H9 (cell line): ENCODE data around the gene PLK3. TPM values are rescaled to one million over a fixed set of nuclear protein-coding genes. Genes with fewer than 3 reads are reported as not detected.

Experiments
- DNase-seq: peaks from one replicate; pipeline ENCODE4 v3.0.0-alpha.2; 2017
- H2AFZ ChIP-seq: one replicate; pipeline ENCODE4 v1.6.1; 2013; ENCODE audit warnings: mild to moderate bottlenecking, low read length, control low read depth, moderate library complexity
- H2AK5ac ChIP-seq: 2 replicates; pipeline ENCODE4 v1.6.1; 2013; ENCODE audit warnings: low read length, control low read depth, mixed read lengths; ENCODE audit not compliant: insufficient read length
- H2BK120ac ChIP-seq: one replicate; pipeline ENCODE4 v1.6.1; 2013; ENCODE audit warnings: low read depth, mild to moderate bottlenecking, low read length, control low read depth, inconsistent platforms; ENCODE audit not compliant: poor library complexity, severe bottlenecking
- H2BK12ac ChIP-seq: 2 replicates; pipeline ENCODE4 v1.6.1; 2013; ENCODE audit warnings: low read length, control low read depth, mixed read lengths, low read depth; ENCODE audit not compliant: insufficient read length
- H2BK15ac ChIP-seq: 2 replicates; pipeline ENCODE4 v1.6.1; 2013; ENCODE audit warnings: low read depth, low read length, control low read depth
- H2BK20ac ChIP-seq: one replicate; pipeline ENCODE4 v1.6.1; 2013; ENCODE audit warnings: low read depth, mild to moderate bottlenecking, low read length, control low read depth, inconsistent platforms; ENCODE audit not compliant: poor library complexity, severe bottlenecking
- H2BK5ac ChIP-seq: 2 replicates; pipeline ENCODE4 v1.6.1; 2013; ENCODE audit warnings: low read length, control low read depth, mixed read lengths; ENCODE audit not compliant: insufficient read length
- H3K14ac ChIP-seq: 2 replicates; pipeline ENCODE4 v1.6.1; 2013; ENCODE audit warnings: low read length, control low read depth; ENCODE audit not compliant: insufficient read depth
- H3K18ac ChIP-seq: 2 replicates; pipeline ENCODE4 v1.6.1; 2013; ENCODE audit warnings: low read depth, mild to moderate bottlenecking, mixed read lengths, low read length, control low read depth; ENCODE audit not compliant: insufficient read length
- H3K23ac ChIP-seq: 2 replicates; pipeline ENCODE4 v1.6.1; 2013; ENCODE audit warnings: low read length, control low read depth, mixed read lengths, low read depth; ENCODE audit not compliant: insufficient read length
- H3K23me2 ChIP-seq: 2 replicates; pipeline ENCODE4 v1.6.1; 2013; ENCODE audit warnings: low read depth, mild to moderate bottlenecking, mixed read lengths, low read length, control low read depth; ENCODE audit not compliant: insufficient read length, poor library complexity, severe bottlenecking
- H3K27ac ChIP-seq: 2 replicates; pipeline ENCODE4 v1.5.1; 2013; ENCODE audit warnings: low read length, control low read depth, mixed read lengths, low read depth; ENCODE audit not compliant: insufficient read length
- H3K27me3 ChIP-seq: 2 replicates; pipeline ENCODE4 v1.6.1; 2013; ENCODE audit warnings: low read length, control low read depth, inconsistent platforms; ENCODE audit not compliant: insufficient read depth
- H3K4ac ChIP-seq: 2 replicates; pipeline ENCODE4 v1.6.1; 2013; ENCODE audit warnings: low read depth, mild to moderate bottlenecking, control low read depth, inconsistent platforms, low read length, moderate library complexity
- H3K4me1 ChIP-seq: 2 replicates; pipeline ENCODE4 v1.6.1; 2013; ENCODE audit warnings: low read length, control low read depth, inconsistent platforms; ENCODE audit not compliant: insufficient read depth
- H3K4me2 ChIP-seq: 2 replicates; pipeline ENCODE4 v1.6.1; 2013; ENCODE audit warnings: low read length, control low read depth, mixed read lengths; ENCODE audit not compliant: insufficient read length, insufficient read depth
- H3K56ac ChIP-seq: 2 replicates; pipeline ENCODE4 v1.6.1; 2013; ENCODE audit warnings: low read depth, mild to moderate bottlenecking, mixed read lengths, low read length, control low read depth; ENCODE audit not compliant: insufficient read length
- H3K79me1 ChIP-seq: 2 replicates; pipeline ENCODE4 v1.6.1; 2013; ENCODE audit warnings: low read depth, mild to moderate bottlenecking, moderate library complexity, low read length, control low read depth, inconsistent platforms; ENCODE audit not compliant: insufficient read depth, poor library complexity, severe bottlenecking
- H3K79me2 ChIP-seq: 2 replicates; pipeline ENCODE4 v1.6.1; 2013; ENCODE audit warnings: low read length, control low read depth, inconsistent platforms; ENCODE audit not compliant: insufficient read depth
- H3K9ac ChIP-seq: 2 replicates; pipeline ENCODE4 v1.6.1; 2013; ENCODE audit warnings: low read length, control low read depth, mixed read lengths; ENCODE audit not compliant: insufficient read length; ENCODE audit errors: extremely low read depth
- H3K9me3 ChIP-seq: one replicate; pipeline ENCODE4 v1.6.1; 2013; ENCODE audit warnings: low read depth, low read length, inconsistent platforms; ENCODE audit not compliant: control insufficient read depth
- H3T11ph ChIP-seq: one replicate; pipeline ENCODE4 v1.6.1; 2013; ENCODE audit warnings: mild to moderate bottlenecking, low read length, control low read depth, inconsistent platforms
- H4K20me1 ChIP-seq: one replicate; pipeline ENCODE4 v1.6.1; 2013; ENCODE audit not compliant: control insufficient read depth, insufficient read length, insufficient read depth
- H4K5ac ChIP-seq: 2 replicates; pipeline ENCODE4 v1.6.1; 2013; ENCODE audit warnings: low read depth, mild to moderate bottlenecking, mixed read lengths, low read length, control low read depth; ENCODE audit not compliant: insufficient read length
- H4K8ac ChIP-seq: replicated peaks from 2 replicates; pipeline ENCODE4 v1.6.1; 2013; ENCODE audit warnings: low read length, control low read depth, mixed read lengths, low read depth; ENCODE audit not compliant: insufficient read length
- H4K91ac ChIP-seq: 2 replicates; pipeline ENCODE4 v1.6.1; 2013; ENCODE audit warnings: low read depth, mild to moderate bottlenecking, moderate library complexity, mixed read lengths, low read length, control low read depth; ENCODE audit not compliant: insufficient read length
- H3K27ac Mint-ChIP-seq, 3 experiments: 2 replicates in 2 of 3; 3 replicates in 1 of 3; pipeline ENCODE4 v1.8.0; 2020 to 2021; ENCODE audit warnings: mixed read lengths in 3 of 3, mild to moderate bottlenecking in 1 of 3, moderate library complexity in 1 of 3
- H3K27me3 Mint-ChIP-seq: 2 replicates; pipeline ENCODE4 v1.8.0; 2021; ENCODE audit warnings: low read depth, mild to moderate bottlenecking, moderate library complexity, mixed read lengths
- H3K36me3 Mint-ChIP-seq, 3 experiments: 2 replicates in 2 of 3; 3 replicates in 1 of 3; pipeline ENCODE4 v1.8.0; 2020 to 2021; ENCODE audit warnings: low read depth in 3 of 3, mixed read lengths in 3 of 3; ENCODE audit not compliant: insufficient read depth in 1 of 3
- H3K4me1 Mint-ChIP-seq, 2 experiments: 2 replicates each; pipeline ENCODE4 v1.8.0; 2020; ENCODE audit warnings: mixed read lengths in 2 of 2
- H3K4me3 Mint-ChIP-seq, 2 experiments: 2 replicates in 1 of 2; 3 replicates in 1 of 2; pipeline ENCODE4 v1.8.0; 2020 to 2021; ENCODE audit warnings: mild to moderate bottlenecking in 2 of 2, mixed read lengths in 2 of 2, moderate library complexity in 1 of 2
- H3K9me3 Mint-ChIP-seq, 2 experiments: 2 replicates in 1 of 2; 3 replicates in 1 of 2; pipeline ENCODE4 v1.8.0; 2020; ENCODE audit warnings: mild to moderate bottlenecking in 2 of 2, mixed read lengths in 2 of 2, moderate library complexity in 1 of 2
- CTCF ChIP-seq: fragments of 200-600 bp; sonication (generic); conservative IDR thresholded peaks from 3 replicates; pipeline ENCODE4 v1.8.0; 2021; ENCODE audit warnings: antibody characterized with exemption, mild to moderate bottlenecking
- WGBS: extraction: QIAGEN DNeasy Blood & Tissue Kit; methylation state at CpG from one replicate; pipeline ENCODE4 v1.1.7; 2013; ENCODE audit warnings: missing lambda C conversion rate, low lambda C conversion rate, mixed read lengths; ENCODE audit not compliant: insufficient read length; ENCODE audit errors: extremely low coverage; 5-methylcytosine and 5-hydroxymethylcytosine counted together
- total RNA-seq: library from RNA; stranded (reverse); gene quantifications from 2 replicates; pipeline ENCODE4 v1.2.1, GENCODE V29; 2021

PLK3 gene
- total RNA-seq, 1 experiment from 2014 or later, result 14.7 TPM

- Histone ChIP-seq H4K91ac (no peak overlapping the region), H3K4me1 (no peaks in the 10 kb centered on the region), H2BK15ac (no peak overlapping the region), H3K23me2 (no peaks in the 10 kb centered on the region), H3K79me1 (no peaks in the 10 kb centered on the region), H2BK5ac (no peak overlapping the region), H3K18ac (no peak overlapping the region), H2BK12ac (no peak overlapping the region), H2BK120ac (no peak overlapping the region), H3K79me2 (no peaks in the 10 kb centered on the region), H3K4me2 (no peak overlapping the region), H2AFZ (no peak overlapping the region), H3K27ac (no peak overlapping the region), H4K20me1 (no peaks in the 10 kb centered on the region), H2AK5ac (no peak overlapping the region), H3K14ac (no peak overlapping the region), H2BK20ac (no peak overlapping the region), H3K23ac (no peak overlapping the region), H4K8ac (no peak overlapping the region), H3K56ac (no peak overlapping the region), H3K27me3 (no peaks in the 10 kb centered on the region), H4K5ac (no peak overlapping the region), H3T11ph (no peak overlapping the region), H3K9ac (no peak overlapping the region), H3K9me3 (no peaks in the 10 kb centered on the region), H3K4ac (no peak overlapping the region)
- no peak overlapping the region for H3K4me3 Mint-ChIP-seq
- no peaks in the 10 kb centered on the region; a peak in 1 of 7 replicates for H3K36me3 Mint-ChIP-seq
- WGBS, result no CpG with 5 or more reads among the region's 7 CpGs
- H3K27ac Mint-ChIP-seq, result peak overlapping the region in 2 of 3 experiments; percentile 35 to 54; a peak in 1 of 7 replicates
- DNase-seq, result no peak
- H3K9me3 Mint-ChIP-seq, result no peaks in the 10 kb centered on the region
- H3K27me3 Mint-ChIP-seq, result no peaks in the 10 kb centered on the region; the same call in 1 of the 2 replicates
- no peak for TF ChIP-seq CTCF
- H3K4me1 Mint-ChIP-seq, result peaks cover 7 to 14% of the 10 kb centered on the region in 2 experiments; a peak in 3 of 4 replicates
Measured at GRCh38 chr1:44848456-44849181, 48.4 kb downstream of the PLK3 start.
